RWPE1 (cell line): ENCODE measurements around the gene SPAG16.

Experiments used
- CTCF ChIA-PET: fragments of 350-600 bp; sonication (Branson Sonifier 250); formaldehyde crosslinking; extraction: SDS; loops from one replicate; lab custom pipeline; 2021; lab: Yijun Ruan, JAX
- POLR2A ChIA-PET: fragments of 400-600 bp; formaldehyde crosslinking; extraction: SDS; loops from one replicate; lab custom pipeline; 2020; ENCODE audit warnings: antibody characterized with exemption; ENCODE audit not compliant: low non-redundant PET; lab: Yijun Ruan, JAX
- DNase-seq: peaks from one replicate; pipeline ENCODE4 v3.0.0; 2012; ENCODE audit warnings: low spot score
- H3K27ac ChIP-seq: fragments of 450-650 bp; 2 replicates; pipeline ENCODE4 v1.5.1; 2017
- CTCF ChIP-seq: fragments of 450-650 bp; conservative IDR thresholded peaks from 2 replicates; pipeline ENCODE4 v1.5.1; 2017; ENCODE audit warnings: low read depth, mild to moderate bottlenecking

The SPAG16 gene

GRCh38 chr2:213241817-213242216 is 42.4 kb upstream of the SPAG16 start:
- H3K27ac ChIP-seq: no peak overlapping the region
- CTCF ChIA-PET: interaction anchor here (0.7 kb wide), 1 partner anchor 465 kb away, joined by 3 read pairs; no protein-coding TSS in a partner anchor
- POLR2A ChIA-PET: no interaction called here
- no peak for DNase-seq
- no peak for TF ChIP-seq CTCF

GRCh38 chr2:213242653-213243052 is 41.6 kb upstream of the SPAG16 start:
- H3K27ac ChIP-seq: no peak overlapping the region
- POLR2A ChIA-PET: no interaction called here
- DNase-seq: no peak
- CTCF ChIA-PET: interaction anchor here (0.7 kb wide), 1 partner anchor 465 kb away, joined by 3 read pairs; no protein-coding TSS in a partner anchor
- TF ChIP-seq CTCF: no peak

DNA sequence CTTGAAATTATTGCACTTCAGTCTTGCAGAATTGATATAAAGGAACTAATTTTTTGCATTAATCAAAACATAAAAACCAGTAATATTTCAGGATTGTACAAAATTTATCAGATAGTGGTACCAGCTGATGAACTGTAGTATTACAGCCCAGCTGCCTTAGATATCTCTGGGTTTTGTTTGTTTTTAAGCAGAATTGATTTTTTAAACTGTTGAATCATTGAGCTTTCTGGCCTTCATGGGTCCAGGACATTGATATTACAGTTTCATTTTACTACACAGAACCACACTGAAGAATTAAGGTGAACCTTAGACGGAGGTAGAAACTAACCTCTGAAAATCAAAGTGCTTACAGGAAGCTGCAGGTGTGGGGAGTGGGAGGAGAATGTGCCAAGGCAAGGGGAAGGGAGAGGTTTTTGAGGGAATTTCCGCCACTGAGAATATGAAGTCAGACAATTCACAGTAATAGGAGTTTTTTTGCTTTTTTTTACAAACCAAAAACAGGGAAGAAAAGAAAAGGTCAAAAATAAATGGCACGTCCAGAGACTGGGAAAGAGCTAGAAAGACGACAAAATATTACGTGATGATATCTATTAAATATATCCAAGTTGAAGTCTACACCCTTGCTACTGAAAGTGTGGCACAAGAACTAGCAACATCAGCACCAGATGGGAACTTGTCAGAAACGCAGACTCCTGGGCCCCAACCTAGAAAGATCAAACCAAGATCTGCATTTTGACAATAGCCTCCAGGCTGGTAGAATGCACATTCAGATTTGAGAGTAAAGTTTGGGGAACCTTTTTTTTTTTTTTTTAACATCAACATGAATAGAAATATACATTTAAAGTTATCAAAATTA is 40.8 kb upstream of the SPAG16 start:
- no peak for DNase-seq
- TF ChIP-seq CTCF: no peak
- POLR2A ChIA-PET: no interaction called here
- H3K27ac ChIP-seq: no peak overlapping the region
- CTCF ChIA-PET: no interaction called here

DNA sequence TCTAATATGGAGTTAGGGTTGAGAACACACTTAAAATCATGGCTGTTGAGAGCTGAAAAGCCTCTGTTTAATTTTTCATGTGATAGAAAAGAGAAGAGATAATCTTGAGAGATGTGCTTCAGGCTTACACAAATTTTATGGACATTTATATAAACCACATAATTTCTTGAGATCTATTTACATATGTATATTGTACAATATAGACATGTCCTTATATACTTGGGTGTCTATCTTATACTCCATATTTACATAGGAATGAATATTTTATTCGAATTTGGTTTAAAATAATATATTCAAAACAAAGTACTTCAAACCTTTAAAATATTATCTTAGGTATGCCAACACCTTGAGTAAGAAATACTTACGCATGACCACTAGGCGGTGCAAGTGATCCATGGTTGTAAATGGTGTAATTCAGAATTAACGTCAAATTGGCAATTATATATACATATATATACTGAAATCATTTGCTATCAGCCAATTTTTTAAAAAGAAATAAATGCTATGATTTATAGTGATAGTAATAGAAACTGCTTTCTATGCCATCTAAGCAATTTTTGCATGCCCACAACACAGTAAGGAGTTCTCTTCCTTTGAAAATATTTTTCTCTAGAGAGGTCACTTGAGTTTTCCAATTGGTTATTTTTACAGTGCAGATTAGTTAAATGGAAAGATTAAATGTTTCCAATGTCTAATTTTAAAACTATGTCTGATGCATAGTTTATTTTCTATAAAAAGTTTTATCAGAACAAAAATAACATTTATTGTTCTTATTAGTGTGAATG is 37.6 kb upstream of the SPAG16 start:
- peak; percentile 13 for DNase-seq
- ChIA-PET CTCF (interaction anchor here (0.6 kb wide), 2 partner anchors 379 to 1203 kb away, joined by 4 to 10 read pairs; no protein-coding TSS in a partner anchor), POLR2A (no interaction called here)
- TF ChIP-seq CTCF: peak; percentile 86
- no peak overlapping the region for H3K27ac ChIP-seq

DNA sequence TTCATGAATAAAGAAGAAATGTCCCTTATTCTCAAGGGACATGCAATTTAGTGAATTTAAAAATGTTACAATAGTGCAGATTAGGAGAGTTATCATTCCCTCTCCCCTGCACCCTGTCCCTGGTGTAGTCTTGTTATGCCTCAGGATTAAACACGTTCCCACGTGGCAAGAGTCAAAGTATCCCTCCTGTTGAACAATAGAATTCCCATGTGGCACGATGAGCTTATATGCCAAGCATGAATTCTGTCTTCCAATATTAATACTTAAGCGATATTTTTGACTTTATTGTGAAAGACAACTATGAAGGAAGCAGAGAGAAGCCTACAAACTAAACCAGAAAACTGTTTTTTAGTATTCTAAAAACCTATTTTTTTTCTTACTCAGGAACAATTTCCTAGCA is 36.7 kb upstream of the SPAG16 start:
- no peak for TF ChIP-seq CTCF
- H3K27ac ChIP-seq: no peak overlapping the region
- CTCF ChIA-PET: interaction anchor here (0.5 to 0.6 kb wide), 2 partner anchors 27 to 1177 kb away, joined by 3 to 4 read pairs; no protein-coding TSS in a partner anchor
- DNase-seq: no peak
- POLR2A ChIA-PET: no interaction called here

DNA sequence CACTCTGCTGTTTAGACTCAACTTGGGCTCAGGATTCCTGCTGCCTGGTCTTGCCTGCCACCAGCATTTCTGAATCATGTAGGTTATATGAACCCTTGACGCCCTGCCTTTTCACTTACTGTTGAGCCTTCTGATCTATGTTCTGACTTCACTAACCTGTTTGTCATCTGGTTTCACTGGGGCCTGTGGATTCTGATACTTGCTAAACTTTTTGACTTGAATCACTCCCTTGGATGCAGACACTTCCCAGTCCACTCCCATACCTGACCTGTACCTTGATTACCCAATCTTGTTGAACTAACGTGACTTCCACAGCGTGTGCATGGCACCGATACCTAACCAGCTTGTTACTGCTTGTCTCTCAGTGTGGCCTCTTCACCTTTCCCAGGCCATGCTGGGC is 35.6 kb upstream of the SPAG16 start:
- CTCF ChIA-PET: interaction anchor here (1.0 kb wide), 1 partner anchor 1709 kb away, joined by 4 read pairs; no protein-coding TSS in a partner anchor
- peak; percentile 6 for DNase-seq
- H3K27ac ChIP-seq: no peak overlapping the region
- POLR2A ChIA-PET: no interaction called here
- no peak for TF ChIP-seq CTCF
